Suppressor macrophage (primary cell): ENCODE measurements around the gene CD177.
"Not testable (repeated sequence)": the region's sequence is repeated elsewhere in the genome, so short reads cannot be mapped to it uniquely, and the experiment has no call there.

Experiments
- DNase-seq, 4 experiments: peaks; one replicate each; pipeline ENCODE4 v3.0.0-alpha.2; 2020 to 2022

CD177 gene

GRCh38 chr19:43332058-43332922 lies 21.2 kb upstream of the CD177 start:
- DNase-seq: no peak

- DNase-seq: not testable (repeated sequence)
Measured at GRCh38 chr19:43336508-43336907, 17.0 kb upstream of the CD177 start.

GRCh38 chr19:43337737-43338136 lies 15.7 kb upstream of the CD177 start:
- no peak for DNase-seq

- DNase-seq: no peak
Measured at GRCh38 chr19:43338530-43338929, 15.0 kb upstream of the CD177 start.

GRCh38 chr19:43339243-43339930 lies 14.1 kb upstream of the CD177 start:
- not testable (repeated sequence) for DNase-seq

GRCh38 chr19:43340101-43340500 lies 13.4 kb upstream of the CD177 start:
- not testable (repeated sequence) for DNase-seq

GRCh38 chr19:43341098-43341497 lies 12.4 kb upstream of the CD177 start:
- not testable (repeated sequence) for DNase-seq

GRCh38 chr19:43342104-43342503 lies 11.4 kb upstream of the CD177 start:
- DNase-seq: peak in 2 of 4 experiments; percentile 25 to 27

- not testable (repeated sequence) for DNase-seq
Measured at GRCh38 chr19:43344347-43344925, 9.1 kb upstream of the CD177 start.

GRCh38 chr19:43349813-43350212 lies 3.7 kb upstream of the CD177 start:
- DNase-seq: not testable (repeated sequence)

GRCh38 chr19:43351998-43352746 lies 1.3 kb upstream of the CD177 start:
- DNase-seq: peak in 3 of 4 experiments; percentile 18 to 47 (median 27)

GRCh38 chr19:43354305-43354627 lies 780 bp downstream of the CD177 start:
- no peak for DNase-seq

- DNase-seq: not testable (repeated sequence)
Measured at GRCh38 chr19:43356749-43357148, 3.3 kb downstream of the CD177 start.

- DNase-seq: no peak
Measured at GRCh38 chr19:43362179-43362578, 8.7 kb downstream of the CD177 start.

GRCh38 chr19:43362745-43363144 lies 9.3 kb downstream of the CD177 start:
- no peak for DNase-seq

GRCh38 chr19:43365677-43366076 lies 12.2 kb downstream of the CD177 start:
- DNase-seq: not testable (repeated sequence)

- no peak for DNase-seq
Measured at GRCh38 chr19:43367822-43368221, 14.3 kb downstream of the CD177 start.

- DNase-seq: not testable (repeated sequence)
Measured at GRCh38 chr19:43368897-43369296, 15.4 kb downstream of the CD177 start.

- DNase-seq: no peak
Measured at GRCh38 chr19:43371909-43372308, 18.4 kb downstream of the CD177 start.

- DNase-seq: no peak
Measured at GRCh38 chr19:43372462-43372861, 19.0 kb downstream of the CD177 start.

- DNase-seq: not testable (repeated sequence)
Measured at GRCh38 chr19:43377624-43378023, 24.1 kb downstream of the CD177 start.

GRCh38 chr19:43380008-43380407 lies 26.5 kb downstream of the CD177 start:
- no peak for DNase-seq
